Neuronal stem cell (in vitro differentiated cells): Measurements from ENCODE around the gene TRAPPC3L.

Experiments used
- DNase-seq: peaks from one replicate; pipeline ENCODE4 v3.0.0-alpha.2; 2013; ENCODE audit warnings: low spot score
- H2AFZ ChIP-seq: one replicate; pipeline ENCODE4 v1.6.1; 2013; ENCODE audit warnings: mild to moderate bottlenecking, low read length, inconsistent platforms
- H2AK5ac ChIP-seq: 2 replicates; pipeline ENCODE4 v1.6.1; 2013; ENCODE audit warnings: low read depth, mild to moderate bottlenecking, inconsistent platforms, low read length, moderate library complexity, mixed read lengths
- H2BK120ac ChIP-seq: 2 replicates; pipeline ENCODE4 v1.6.1; 2013; ENCODE audit warnings: low read depth, mild to moderate bottlenecking, inconsistent platforms, low read length, moderate library complexity, mixed read lengths
- H2BK12ac ChIP-seq: one replicate; pipeline ENCODE4 v1.6.1; 2013; ENCODE audit warnings: low read length, inconsistent platforms
- H2BK15ac ChIP-seq: 2 replicates; pipeline ENCODE4 v1.6.1; 2013; ENCODE audit warnings: mild to moderate bottlenecking, low read length, inconsistent platforms, mixed read lengths
- H2BK5ac ChIP-seq: one replicate; pipeline ENCODE4 v1.6.1; 2013; ENCODE audit warnings: inconsistent platforms, mild to moderate bottlenecking, low read length, moderate library complexity
- H3K14ac ChIP-seq: one replicate; pipeline ENCODE4 v1.6.1; 2013; ENCODE audit warnings: low read length, inconsistent platforms
- H3K18ac ChIP-seq: 2 replicates; pipeline ENCODE4 v1.6.1; 2013; ENCODE audit warnings: low read length, inconsistent platforms
- H3K23ac ChIP-seq: 2 replicates; pipeline ENCODE4 v1.6.1; 2013; ENCODE audit warnings: low read depth, mild to moderate bottlenecking, mixed read lengths, low read length, inconsistent platforms; ENCODE audit not compliant: poor library complexity
- H3K27ac ChIP-seq: replicated peaks from 3 replicates; pipeline ENCODE4 v1.5.1; 2013; ENCODE audit warnings: low read length, inconsistent platforms
- H3K27me3 ChIP-seq, 3 experiments: 2 replicates each; pipeline ENCODE4 v1.6.1; 2013; ENCODE audit warnings: low read length in 3 of 3, mild to moderate bottlenecking in 2 of 3, inconsistent platforms in 1 of 3, low read depth in 1 of 3, mixed read lengths in 1 of 3, moderate library complexity in 1 of 3; ENCODE audit not compliant: control insufficient read depth in 3 of 3, insufficient read depth in 3 of 3
- H3K36me3 ChIP-seq, 2 donors: replicated peaks in 1 of 2; 2 replicates each; pipeline ENCODE4 v1.6.1; 2013; ENCODE audit warnings: low read length in 2 of 2; ENCODE audit not compliant: control insufficient read depth in 2 of 2, insufficient read depth in 2 of 2
- H3K4ac ChIP-seq: 2 replicates; pipeline ENCODE4 v1.6.1; 2013; ENCODE audit warnings: inconsistent platforms, mild to moderate bottlenecking, low read length, moderate library complexity
- H3K4me1 ChIP-seq, 2 donors: 1 replicate in 1 of 2; 2 replicates in 1 of 2; pipeline ENCODE4 v1.6.1; 2013; ENCODE audit warnings: low read length in 2 of 2, low read depth in 1 of 2; ENCODE audit not compliant: control insufficient read depth in 2 of 2, insufficient read depth in 1 of 2
- H3K4me2 ChIP-seq: one replicate; pipeline ENCODE4 v1.6.1; 2013; ENCODE audit warnings: mild to moderate bottlenecking, low read length, inconsistent platforms; ENCODE audit not compliant: insufficient read depth, poor library complexity, severe bottlenecking
- H3K4me3 ChIP-seq, 2 donors: 2 replicates each; pipeline ENCODE4 v1.5.1; 2013; ENCODE audit warnings: low read length in 2 of 2, mild to moderate bottlenecking in 2 of 2, inconsistent platforms in 1 of 2, moderate library complexity in 1 of 2
- H3K79me1 ChIP-seq: one replicate; pipeline ENCODE4 v1.6.1; 2013; ENCODE audit warnings: low read depth, mild to moderate bottlenecking, inconsistent platforms, low read length, moderate library complexity
- H3K9ac ChIP-seq: one replicate; pipeline ENCODE4 v1.6.1; 2013; ENCODE audit warnings: mild to moderate bottlenecking, low read depth, low read length, inconsistent platforms; ENCODE audit not compliant: poor library complexity
- H3K9me3 ChIP-seq, 2 donors: replicated peaks in 1 of 2; 2 replicates each; pipeline versions ENCODE3 to v1.6.1; 2013; ENCODE audit warnings: low read length in 2 of 2, mild to moderate bottlenecking in 2 of 2, inconsistent platforms in 1 of 2, low read depth in 1 of 2, mixed read lengths in 1 of 2, moderate library complexity in 1 of 2; ENCODE audit not compliant: control insufficient read depth in 2 of 2, insufficient read depth in 1 of 2
- H4K8ac ChIP-seq: one replicate; pipeline ENCODE4 v1.6.1; 2013; ENCODE audit warnings: low read depth, mild to moderate bottlenecking, inconsistent platforms, low read length, moderate library complexity
- H4K91ac ChIP-seq: one replicate; pipeline ENCODE4 v1.6.1; 2013; ENCODE audit warnings: low read length, low read depth, mild to moderate bottlenecking, inconsistent platforms; ENCODE audit not compliant: poor library complexity
- WGBS, 2 donors: extraction: QIAGEN DNeasy Blood & Tissue Kit; methylation state at CpG; one replicate each; pipeline ENCODE4 v1.1.7; 2013; ENCODE audit warnings: missing lambda C conversion rate in 2 of 2, mixed read lengths in 1 of 2; ENCODE audit not compliant: insufficient read length in 2 of 2, insufficient replicate concordance in 1 of 2; ENCODE audit errors: extremely low coverage in 2 of 2; 5-methylcytosine and 5-hydroxymethylcytosine counted together

The TRAPPC3L gene

DNA sequence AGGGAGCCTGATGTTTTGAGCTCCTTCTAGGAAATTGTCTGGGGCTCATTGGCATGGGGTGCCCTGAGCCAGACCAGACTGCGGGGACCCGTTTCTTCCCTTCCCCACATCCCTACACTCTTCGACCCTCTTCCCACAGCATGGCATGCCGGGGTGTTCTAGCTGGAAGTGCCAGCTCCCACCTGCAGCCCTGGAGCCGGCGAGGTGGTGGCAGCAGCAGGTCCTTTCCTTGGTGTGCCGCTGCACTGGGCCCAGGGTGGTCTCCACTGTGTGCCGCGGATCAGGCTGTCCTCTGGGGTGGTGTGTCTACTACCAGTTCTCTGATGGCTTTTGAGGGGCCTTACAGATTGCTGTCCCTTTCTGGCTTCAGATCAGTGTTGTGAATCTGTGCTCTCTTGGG, 18.3 kb upstream of the TRAPPC3L start:
- H3K18ac ChIP-seq, result no peak overlapping the region
- no peak overlapping the region for H4K91ac ChIP-seq
- no peak overlapping the region for H2BK12ac ChIP-seq
- H3K79me1 ChIP-seq, result no peaks in the 10 kb centered on the region
- H2AFZ ChIP-seq, result no peak overlapping the region
- H3K23ac ChIP-seq, result no peak overlapping the region
- no CpG with 5 or more reads among the region's 9 CpGs for WGBS, 2 donors
- H3K4me1 ChIP-seq, result no peaks in the 10 kb centered on the region
- no peaks in the 10 kb centered on the region for H3K9me3 ChIP-seq
- H3K4me2 ChIP-seq, result no peak overlapping the region
- H2BK5ac ChIP-seq, result no peak overlapping the region
- H3K36me3 ChIP-seq, result no peaks in the 10 kb centered on the region
- peak overlapping the region; percentile 21 for H3K9ac ChIP-seq
- no peak overlapping the region for H3K27ac ChIP-seq
- no peak for DNase-seq
- no peak overlapping the region for H2BK120ac ChIP-seq
- H3K27me3 ChIP-seq, result no peaks in the 10 kb centered on the region
- H2AK5ac ChIP-seq, result no peak overlapping the region
- peak overlapping the region; percentile 48 for H3K4ac ChIP-seq
- peak overlapping the region in 1 of 2 donors; percentile 45 for H3K4me3 ChIP-seq
- H3K14ac ChIP-seq, result no peak overlapping the region
- no peak overlapping the region for H2BK15ac ChIP-seq
- no peak overlapping the region for H4K8ac ChIP-seq

DNA sequence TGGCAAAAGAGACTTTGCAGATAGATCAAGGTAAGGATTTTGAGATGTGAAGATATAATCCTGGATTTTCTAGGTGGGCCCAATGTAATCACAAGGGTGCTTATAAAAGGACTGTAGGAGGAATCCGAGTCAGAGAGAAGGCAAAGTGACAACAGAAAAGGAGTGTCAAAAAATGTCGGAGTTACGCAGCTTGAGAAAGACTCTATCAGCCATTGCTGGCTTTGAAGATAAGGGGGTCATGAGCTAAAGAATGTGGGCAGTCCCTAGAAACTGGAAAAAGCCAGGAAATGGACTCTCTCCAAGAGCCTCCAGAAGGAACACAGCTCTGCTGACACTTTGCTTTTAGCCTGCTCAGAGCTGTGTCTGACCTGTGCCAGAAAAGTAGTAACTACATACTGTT, 17.1 kb upstream of the TRAPPC3L start:
- H3K4me2 ChIP-seq, result no peak overlapping the region
- no peak overlapping the region for H2AK5ac ChIP-seq
- H4K8ac ChIP-seq, result no peak overlapping the region
- H3K4me3 ChIP-seq, result no peak overlapping the region
- H3K27me3 ChIP-seq, result no peaks in the 10 kb centered on the region
- H2AFZ ChIP-seq, result peak overlapping the region; percentile 70
- no peaks in the 10 kb centered on the region for H3K79me1 ChIP-seq
- H2BK15ac ChIP-seq, result no peak overlapping the region
- H3K9me3 ChIP-seq, result no peaks in the 10 kb centered on the region
- no peak overlapping the region for H2BK12ac ChIP-seq
- H2BK120ac ChIP-seq, result no peak overlapping the region
- no peak overlapping the region for H2BK5ac ChIP-seq
- no CpG with 5 or more reads among the region's 3 CpGs for WGBS, 2 donors
- H4K91ac ChIP-seq, result no peak overlapping the region
- no peak overlapping the region for H3K9ac ChIP-seq
- H3K36me3 ChIP-seq, result no peaks in the 10 kb centered on the region
- peaks cover 2 to 3% of the 10 kb centered on the region in 2 donors for H3K4me1 ChIP-seq
- H3K27ac ChIP-seq, result no peak overlapping the region
- DNase-seq, result no peak
- H3K14ac ChIP-seq, result no peak overlapping the region
- H3K23ac ChIP-seq, result no peak overlapping the region
- no peak overlapping the region for H3K4ac ChIP-seq
- no peak overlapping the region for H3K18ac ChIP-seq

DNA sequence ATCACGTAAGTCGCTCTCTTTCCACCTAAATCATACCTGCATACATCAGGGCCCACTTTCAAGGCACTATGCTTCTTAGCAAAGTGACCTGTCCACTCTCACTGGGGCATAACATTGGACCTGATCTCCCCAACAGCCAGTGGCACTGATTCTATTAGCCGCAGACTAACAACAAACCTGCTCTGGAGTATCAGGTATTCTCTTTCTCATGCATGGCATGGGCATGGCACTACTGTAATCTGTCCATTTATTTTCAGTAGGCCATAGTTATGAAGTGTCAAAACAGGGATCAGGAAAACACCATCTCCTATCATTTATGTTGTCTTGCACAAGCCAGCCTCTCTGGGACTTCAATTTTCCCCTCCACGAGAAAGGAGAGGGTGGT, 16.5 kb upstream of the TRAPPC3L start:
- Histone ChIP-seq H2BK5ac (no peak overlapping the region), H4K8ac (no peak overlapping the region), H3K9ac (no peak overlapping the region), H3K4me2 (no peak overlapping the region), H3K36me3 (no peaks in the 10 kb centered on the region), H3K27me3 (no peaks in the 10 kb centered on the region), H3K14ac (no peak overlapping the region), H3K27ac (no peak overlapping the region), H3K23ac (no peak overlapping the region), H3K9me3 (no peaks in the 10 kb centered on the region), H3K4me3 (peak overlapping the region in 1 of 2 donors; percentile 5), H3K4ac (no peak overlapping the region), H3K79me1 (no peaks in the 10 kb centered on the region), H2AFZ (peak overlapping the region; percentile 70), H4K91ac (no peak overlapping the region), H2BK120ac (no peak overlapping the region), H2BK12ac (no peak overlapping the region), H2BK15ac (no peak overlapping the region), H2AK5ac (no peak overlapping the region), H3K4me1 (peaks cover 2 to 3% of the 10 kb centered on the region in 2 donors), H3K18ac (no peak overlapping the region)
- no peak for DNase-seq
- no CpG with 5 or more reads among the region's 4 CpGs for WGBS, 2 donors

DNA sequence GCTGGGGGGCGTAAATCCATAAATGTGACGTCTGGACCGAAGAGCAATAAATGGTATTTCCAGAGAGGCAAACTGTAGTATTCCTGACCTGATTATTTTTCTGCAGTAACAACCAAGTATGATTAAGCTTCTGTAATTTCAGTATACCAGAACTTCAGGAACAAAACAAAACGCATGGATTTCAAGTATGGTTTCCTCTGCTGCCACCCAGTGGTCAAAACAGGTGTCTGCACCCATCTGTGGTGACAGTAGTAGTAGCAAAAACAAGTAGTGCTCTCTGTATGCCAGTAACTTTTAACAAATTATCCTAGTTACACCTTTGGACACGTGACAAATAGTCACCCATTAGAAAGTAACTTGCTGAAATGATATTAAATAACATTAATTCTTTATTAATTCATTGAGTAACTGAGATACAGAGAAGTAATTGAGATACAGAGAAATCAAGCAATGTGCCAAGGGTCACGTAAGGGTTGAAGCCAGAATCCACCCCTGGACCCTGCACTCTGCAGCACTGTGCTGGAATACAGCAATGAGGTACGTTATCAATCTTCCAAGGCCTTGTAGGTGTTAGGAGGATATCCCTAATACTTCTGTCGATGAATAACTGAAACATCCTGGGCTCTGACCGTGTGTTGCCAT, 16.0 kb upstream of the TRAPPC3L start:
- no peaks in the 10 kb centered on the region for H3K79me1 ChIP-seq
- no peak overlapping the region for H4K8ac ChIP-seq
- no peak overlapping the region for H3K18ac ChIP-seq
- no peaks in the 10 kb centered on the region for H3K36me3 ChIP-seq
- H2BK15ac ChIP-seq, result no peak overlapping the region
- H3K9me3 ChIP-seq, result no peaks in the 10 kb centered on the region
- no CpG with 5 or more reads among the region's 9 CpGs for WGBS, 2 donors
- no peak overlapping the region for H3K4ac ChIP-seq
- H3K9ac ChIP-seq, result no peak overlapping the region
- H3K23ac ChIP-seq, result no peak overlapping the region
- no peak overlapping the region for H3K4me2 ChIP-seq
- H3K14ac ChIP-seq, result no peak overlapping the region
- no peaks in the 10 kb centered on the region for H3K27me3 ChIP-seq
- no peak overlapping the region for H2BK120ac ChIP-seq
- H3K4me1 ChIP-seq, result peaks cover 2 to 3% of the 10 kb centered on the region in 2 donors
- no peak overlapping the region for H2BK5ac ChIP-seq
- H4K91ac ChIP-seq, result no peak overlapping the region
- H2BK12ac ChIP-seq, result no peak overlapping the region
- peak overlapping the region; percentile 80 for H2AFZ ChIP-seq
- peak overlapping the region in 1 of 2 donors; percentile 5 for H3K4me3 ChIP-seq
- H2AK5ac ChIP-seq, result no peak overlapping the region
- peak; percentile 69 for DNase-seq
- H3K27ac ChIP-seq, result no peak overlapping the region
